PFSK-1 (cell line): Measurements from ENCODE around the gene FKBP15.

Experiments
- POLR2AphosphoS5 ChIP-seq: IDR thresholded peaks from 2 replicates; pipeline ENCODE4 v1.6.1; 2012; ENCODE audit warnings: low read depth, mild to moderate bottlenecking, control low read depth, low read length, moderate library complexity
- TAF1 ChIP-seq: IDR thresholded peaks from 2 replicates; pipeline ENCODE4 v1.6.1; 2012; ENCODE audit warnings: low read length, control low read depth, borderline replicate concordance; ENCODE audit not compliant: insufficient read depth
- TF ChIP-seq, protein P1 (sequence below), 2 experiments: IDR thresholded peaks; 2 replicates each; pipeline versions ENCODE4 v1.6.1 to v1.8.0; 2011 to 2012; ENCODE audit warnings: low read depth in 2 of 2, low read length in 2 of 2, control low read depth in 1 of 2, inconsistent platforms in 1 of 2, mild to moderate bottlenecking in 1 of 2, moderate library complexity in 1 of 2; ENCODE audit not compliant: insufficient read depth in 1 of 2

DNA sequence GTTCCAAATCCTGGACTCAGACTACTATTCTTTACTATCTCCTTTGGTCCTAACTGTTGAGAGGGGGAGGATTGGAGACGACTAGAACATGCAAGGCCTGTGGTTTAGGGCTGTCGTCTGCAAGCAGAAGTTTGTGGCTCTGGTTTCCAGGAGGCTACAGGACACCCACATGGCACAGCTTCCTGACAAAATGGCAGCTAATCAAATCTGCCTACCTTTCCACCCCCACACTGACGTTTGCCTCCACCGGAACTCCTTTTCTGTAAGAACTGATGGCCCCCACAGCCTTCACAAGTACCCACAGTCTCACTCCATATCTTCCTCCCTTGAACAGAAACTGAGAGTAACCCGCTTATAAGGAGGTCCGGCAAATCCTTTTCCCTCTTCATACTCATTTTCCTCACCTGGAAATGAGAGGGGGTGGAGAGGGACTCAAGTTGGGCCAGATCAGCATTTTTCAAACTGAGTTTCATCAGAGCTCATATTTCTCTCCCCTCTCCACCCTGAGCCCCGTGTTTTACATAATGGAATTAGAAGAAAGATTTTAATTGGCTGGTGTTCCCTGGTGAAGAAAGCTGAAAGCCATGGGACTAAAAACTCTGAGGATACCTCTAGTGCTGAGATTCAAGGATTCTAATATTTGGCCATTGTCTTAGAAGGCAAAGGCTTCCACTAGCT is 65.0 kb downstream of the FKBP15 start:
- no peak for TF ChIP-seq POLR2AphosphoS5
- TF ChIP-seq, protein P1, sequence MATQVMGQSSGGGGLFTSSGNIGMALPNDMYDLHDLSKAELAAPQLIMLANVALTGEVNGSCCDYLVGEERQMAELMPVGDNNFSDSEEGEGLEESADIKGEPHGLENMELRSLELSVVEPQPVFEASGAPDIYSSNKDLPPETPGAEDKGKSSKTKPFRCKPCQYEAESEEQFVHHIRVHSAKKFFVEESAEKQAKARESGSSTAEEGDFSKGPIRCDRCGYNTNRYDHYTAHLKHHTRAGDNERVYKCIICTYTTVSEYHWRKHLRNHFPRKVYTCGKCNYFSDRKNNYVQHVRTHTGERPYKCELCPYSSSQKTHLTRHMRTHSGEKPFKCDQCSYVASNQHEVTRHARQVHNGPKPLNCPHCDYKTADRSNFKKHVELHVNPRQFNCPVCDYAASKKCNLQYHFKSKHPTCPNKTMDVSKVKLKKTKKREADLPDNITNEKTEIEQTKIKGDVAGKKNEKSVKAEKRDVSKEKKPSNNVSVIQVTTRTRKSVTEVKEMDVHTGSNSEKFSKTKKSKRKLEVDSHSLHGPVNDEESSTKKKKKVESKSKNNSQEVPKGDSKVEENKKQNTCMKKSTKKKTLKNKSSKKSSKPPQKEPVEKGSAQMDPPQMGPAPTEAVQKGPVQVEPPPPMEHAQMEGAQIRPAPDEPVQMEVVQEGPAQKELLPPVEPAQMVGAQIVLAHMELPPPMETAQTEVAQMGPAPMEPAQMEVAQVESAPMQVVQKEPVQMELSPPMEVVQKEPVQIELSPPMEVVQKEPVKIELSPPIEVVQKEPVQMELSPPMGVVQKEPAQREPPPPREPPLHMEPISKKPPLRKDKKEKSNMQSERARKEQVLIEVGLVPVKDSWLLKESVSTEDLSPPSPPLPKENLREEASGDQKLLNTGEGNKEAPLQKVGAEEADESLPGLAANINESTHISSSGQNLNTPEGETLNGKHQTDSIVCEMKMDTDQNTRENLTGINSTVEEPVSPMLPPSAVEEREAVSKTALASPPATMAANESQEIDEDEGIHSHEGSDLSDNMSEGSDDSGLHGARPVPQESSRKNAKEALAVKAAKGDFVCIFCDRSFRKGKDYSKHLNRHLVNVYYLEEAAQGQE (IDR thresholded peaks at IDR 0.05; ENCODE audit: insufficient read depth in 1 of 2, low read depth in 2 of 2, low read length in 2 of 2), result no peak
- no peak for TF ChIP-seq TAF1
